H1 (cell line): ENCODE measurements around the gene BCAS3. TPM values are rescaled to one million over a fixed set of nuclear protein-coding genes. Genes with fewer than 3 reads are reported as not detected.

ENCODE experiments used
- CTCF ChIA-PET: fragments of 300-600 bp; sonication (Branson Sonifier 250); formaldehyde crosslinking; loops from one replicate; lab custom pipeline; 2021; ENCODE audit not compliant: partially characterized antibody; lab: Charles Lee
- POLR2A ChIA-PET: fragments of 300-600 bp; sonication (Branson Sonifier 250); formaldehyde crosslinking; loops from one replicate; lab custom pipeline; 2021; ENCODE audit warnings: inconsistent platforms; ENCODE audit not compliant: partially characterized antibody; lab: Charles Lee
- DNase-seq, 2 experiments: peaks; one replicate each; pipeline versions ENCODE4 v3.0.0 to v3.0.0-alpha.2; 2010 to 2022; ENCODE audit warnings: low spot score in 2 of 2, low read depth in 1 of 2, mixed read lengths in 1 of 2
- FAIRE-seq: peaks from 2 replicates; lab custom pipeline; 2011; peaks lifted over from hg19 to GRCh38; lab: Jason Lieb, UNC
- H2AFZ ChIP-seq: 2 replicates; pipeline ENCODE4 v1.8.1; 2012; ENCODE audit warnings: low read length, inconsistent platforms
- H2AK5ac ChIP-seq: 2 replicates; pipeline ENCODE4 v1.6.1; 2013; ENCODE audit warnings: low read depth, low read length
- H2BK120ac ChIP-seq: replicated peaks from 2 replicates; pipeline ENCODE3; 2013; ENCODE audit warnings: low read depth, low read length, inconsistent platforms
- H2BK12ac ChIP-seq: 2 replicates; pipeline ENCODE4 v1.6.1; 2013; ENCODE audit warnings: low read depth, low read length
- H2BK15ac ChIP-seq: 2 replicates; pipeline ENCODE4 v1.6.1; 2013; ENCODE audit warnings: low read length
- H2BK20ac ChIP-seq: 2 replicates; pipeline ENCODE4 v1.6.1; 2013; ENCODE audit warnings: low read length
- H2BK5ac ChIP-seq: 2 replicates; pipeline ENCODE4 v1.6.1; 2013; ENCODE audit warnings: low read depth, low read length
- H3K14ac ChIP-seq: 2 replicates; pipeline ENCODE4 v1.6.1; 2013; ENCODE audit warnings: inconsistent platforms; ENCODE audit not compliant: insufficient read length
- H3K18ac ChIP-seq: 2 replicates; pipeline ENCODE4 v1.6.1; 2013; ENCODE audit warnings: low read length; ENCODE audit errors: extremely low read depth
- H3K23ac ChIP-seq: 2 replicates; pipeline ENCODE4 v1.6.1; 2013; ENCODE audit warnings: inconsistent platforms; ENCODE audit not compliant: insufficient read length
- H3K23me2 ChIP-seq: 2 replicates; pipeline ENCODE4 v1.6.1; 2013; ENCODE audit warnings: low read depth, low read length
- H3K27ac ChIP-seq: 2 replicates; pipeline ENCODE4 v1.6.1; 2011; ENCODE audit warnings: low read depth, low read length, inconsistent platforms
- H3K27me3 ChIP-seq, 4 experiments: replicated peaks in 1 of 4; 1 replicate in 1 of 4; 2 replicates in 3 of 4; pipeline versions ENCODE4 v1.6.1 to v1.8.1; 2011 to 2013; ENCODE audit warnings: low read length in 3 of 4, mild to moderate bottlenecking in 3 of 4, inconsistent platforms in 2 of 4, mixed read lengths in 2 of 4, moderate library complexity in 1 of 4; ENCODE audit not compliant: control insufficient read depth in 3 of 4, insufficient read depth in 3 of 4; ENCODE audit errors: extremely low read depth in 1 of 4
- H3K36me3 ChIP-seq, 4 experiments: 2 replicates each; pipeline versions ENCODE4 v1.6.1 to v1.8.1; 2011 to 2013; ENCODE audit warnings: mild to moderate bottlenecking in 4 of 4, low read length in 3 of 4, moderate library complexity in 2 of 4, control low read depth in 1 of 4, inconsistent platforms in 1 of 4; ENCODE audit not compliant: insufficient read depth in 4 of 4, control insufficient read depth in 2 of 4
- H3K4ac ChIP-seq: replicated peaks from 2 replicates; pipeline ENCODE3; 2013; ENCODE audit warnings: low read length, low read depth, mixed read lengths, inconsistent platforms; ENCODE audit not compliant: insufficient read length
- H3K4me1 ChIP-seq, 4 experiments: replicated peaks in 1 of 4; 1 replicate in 1 of 4; 2 replicates in 3 of 4; pipeline versions ENCODE4 v1.6.1 to v1.8.1; 2011 to 2013; ENCODE audit warnings: low read length in 3 of 4, inconsistent platforms in 2 of 4, mixed read lengths in 1 of 4; ENCODE audit not compliant: insufficient read depth in 4 of 4, control insufficient read depth in 3 of 4
- H3K4me2 ChIP-seq, 2 experiments: 2 replicates each; pipeline versions ENCODE4 v1.6.1 to v1.8.1; 2011 to 2013; ENCODE audit warnings: low read depth in 2 of 2, low read length in 2 of 2, control low read depth in 1 of 2, inconsistent platforms in 1 of 2, mild to moderate bottlenecking in 1 of 2; ENCODE audit not compliant: insufficient read depth in 1 of 2
- H3K4me3 ChIP-seq, 4 experiments: fragments of 200-600, 300-600 bp in 1 of 4; sonication (generic), shearing (Covaris generic), sonication (Bioruptor Twin) in 1 of 4; 2 replicates each; pipeline versions ENCODE4 v1.5.1 to v1.8.1; 2011 to 2016; ENCODE audit warnings: low read length in 4 of 4, low read depth in 3 of 4, control low read depth in 2 of 4, inconsistent platforms in 2 of 4, mild to moderate bottlenecking in 2 of 4, mixed read lengths in 1 of 4, moderate library complexity in 1 of 4; ENCODE audit not compliant: insufficient read depth in 2 of 4; ENCODE audit errors: extremely low read depth in 1 of 4
- H3K56ac ChIP-seq: replicated peaks from 2 replicates; pipeline ENCODE3; 2013; ENCODE audit warnings: low read depth, mild to moderate bottlenecking, mixed read lengths, low read length, inconsistent platforms; ENCODE audit not compliant: insufficient read length
- H3K79me1 ChIP-seq: 2 replicates; pipeline ENCODE4 v1.6.1; 2013; ENCODE audit warnings: low read depth, low read length, control low read depth
- H3K79me2 ChIP-seq, 2 experiments: 2 replicates each; pipeline versions ENCODE4 v1.6.1 to v1.8.1; 2012 to 2013; ENCODE audit warnings: low read length in 2 of 2, mild to moderate bottlenecking in 2 of 2, inconsistent platforms in 1 of 2; ENCODE audit not compliant: insufficient read depth in 2 of 2, control insufficient read depth in 1 of 2
- H3K9ac ChIP-seq, 4 experiments: replicated peaks in 1 of 4; 1 replicate in 1 of 4; 2 replicates in 3 of 4; pipeline versions ENCODE4 v1.6.1 to v1.8.1; 2011 to 2013; ENCODE audit warnings: low read depth in 3 of 4, low read length in 3 of 4, control low read depth in 2 of 4, mild to moderate bottlenecking in 2 of 4, moderate library complexity in 2 of 4, inconsistent platforms in 1 of 4; ENCODE audit errors: extremely low read depth in 1 of 4
- H3K9me3 ChIP-seq, 2 experiments: 2 replicates each; pipeline versions ENCODE4 v1.6.1 to v1.8.1; 2012 to 2013; ENCODE audit warnings: mild to moderate bottlenecking in 2 of 2, moderate library complexity in 2 of 2, control low read depth in 1 of 2, inconsistent platforms in 1 of 2, low read depth in 1 of 2, low read length in 1 of 2, mixed read lengths in 1 of 2; ENCODE audit not compliant: insufficient read depth in 2 of 2
- H4K20me1 ChIP-seq, 2 experiments: replicated peaks in 1 of 2; 2 replicates each; pipeline versions ENCODE3 to v1.8.1; 2011 to 2013; ENCODE audit warnings: inconsistent platforms in 2 of 2, low read length in 2 of 2, mild to moderate bottlenecking in 1 of 2; ENCODE audit not compliant: insufficient read depth in 2 of 2, control insufficient read depth in 1 of 2
- H4K5ac ChIP-seq: 2 replicates; pipeline ENCODE4 v1.6.1; 2013; ENCODE audit warnings: low read length, low read depth, mixed read lengths, inconsistent platforms; ENCODE audit not compliant: insufficient read length
- H4K8ac ChIP-seq: 2 replicates; pipeline ENCODE4 v1.8.0; 2013; ENCODE audit warnings: mild to moderate bottlenecking, moderate library complexity, low read length, inconsistent platforms; ENCODE audit not compliant: insufficient read depth; ENCODE audit errors: extremely low read depth
- H4K91ac ChIP-seq: replicated peaks from 2 replicates; pipeline ENCODE3; 2013; ENCODE audit warnings: low read length, mixed read lengths, inconsistent platforms; ENCODE audit not compliant: insufficient read length
- CBX8 ChIP-seq: fragments of 300-800, 300-1000 bp; sonication (generic); IDR thresholded peaks from 2 replicates; pipeline ENCODE4 v1.7.1; 2016; ENCODE audit warnings: low read depth, low read length, borderline replicate concordance
- CEBPB ChIP-seq: IDR thresholded peaks from 2 replicates; pipeline ENCODE4 v1.6.1; 2012; ENCODE audit warnings: low read depth, low read length
- EP300 ChIP-seq, 2 experiments: IDR thresholded peaks; 1 replicate in 1 of 2; 2 replicates in 1 of 2; pipeline ENCODE4 v1.6.1; 2011 to 2012; ENCODE audit warnings: low read depth in 2 of 2, low read length in 2 of 2, mild to moderate bottlenecking in 2 of 2, borderline replicate concordance in 1 of 2, inconsistent platforms in 1 of 2, moderate library complexity in 1 of 2
- EZH2 ChIP-seq: fragments of 200-600 bp; sonication (generic); IDR thresholded peaks from 2 replicates; pipeline ENCODE4 v1.7.1; 2012; ENCODE audit warnings: low read depth, mild to moderate bottlenecking, moderate library complexity, low read length, inconsistent platforms; ENCODE audit not compliant: severe bottlenecking
- GABPA ChIP-seq: IDR thresholded peaks from 2 replicates; pipeline ENCODE4 v1.6.1; 2011; ENCODE audit warnings: mild to moderate bottlenecking, low read length, moderate library complexity, borderline replicate concordance; ENCODE audit not compliant: insufficient read depth
- SP4 ChIP-seq: IDR thresholded peaks from 2 replicates; pipeline ENCODE4 v1.6.1; 2012; ENCODE audit warnings: low read length, inconsistent platforms
- SUZ12 ChIP-seq: fragments of 200-600 bp; sonication (generic); IDR thresholded peaks from 2 replicates; pipeline ENCODE4 v1.6.1; 2012; ENCODE audit warnings: mild to moderate bottlenecking, inconsistent platforms, low read length, moderate library complexity, mixed read lengths
- WGBS, 2 experiments: shearing (Covaris generic) in 1 of 2; methylation state at CpG; one replicate each; pipeline versions ENCODE4 v1.1.6 to v1.1.7; 2013 to 2015; ENCODE audit warnings: low lambda C conversion rate in 2 of 2, mixed read lengths in 2 of 2, inconsistent platforms in 1 of 2, low coverage in 1 of 2, missing lambda C conversion rate in 1 of 2; ENCODE audit not compliant: insufficient replicate concordance in 2 of 2, insufficient coverage in 1 of 2, insufficient read length in 1 of 2; ENCODE audit errors: extremely low coverage in 1 of 2, missing lambda C conversion rate in 1 of 2; 5-methylcytosine and 5-hydroxymethylcytosine counted together
- polyA plus RNA-seq, 7 experiments: library from polyadenylated mRNA; depleted of rRNA in 3 of 7; stranded (reverse) in 5 of 7; unstranded in 2 of 7; fragments of >200 nt in 5 of 7; fragments of 200-250 nt in 2 of 7; gene quantifications; 1 replicate in 5 of 7; 2 replicates in 1 of 7; 4 replicates in 1 of 7; pipeline versions ENCODE4 v1.2.1 to v1.2.3, GENCODE V29; 2011 to 2013; ENCODE audit warnings: missing spikeins in 2 of 7, mixed read lengths in 2 of 7
- total RNA-seq: library from RNA; stranded (reverse); fragmentation: NEBNext Ultra II Directional; extraction: Animal tissue kit (Norgen Biotek cat#: 25700); gene quantifications from 2 replicates; pipeline ENCODE4 v1.2.1, GENCODE V29; 2021
- TF ChIP-seq, protein P1 (sequence below): IDR thresholded peaks from 2 replicates; pipeline ENCODE4 v1.6.1; 2012; ENCODE audit warnings: low read length, inconsistent platforms

Gene BCAS3
- total and polyA plus RNA-seq, 2 of the 8 experiments (the other 6 are each of a cell fraction or from before 2014, with no cell fraction given), result 9.9 to 13.3 TPM

DNA sequence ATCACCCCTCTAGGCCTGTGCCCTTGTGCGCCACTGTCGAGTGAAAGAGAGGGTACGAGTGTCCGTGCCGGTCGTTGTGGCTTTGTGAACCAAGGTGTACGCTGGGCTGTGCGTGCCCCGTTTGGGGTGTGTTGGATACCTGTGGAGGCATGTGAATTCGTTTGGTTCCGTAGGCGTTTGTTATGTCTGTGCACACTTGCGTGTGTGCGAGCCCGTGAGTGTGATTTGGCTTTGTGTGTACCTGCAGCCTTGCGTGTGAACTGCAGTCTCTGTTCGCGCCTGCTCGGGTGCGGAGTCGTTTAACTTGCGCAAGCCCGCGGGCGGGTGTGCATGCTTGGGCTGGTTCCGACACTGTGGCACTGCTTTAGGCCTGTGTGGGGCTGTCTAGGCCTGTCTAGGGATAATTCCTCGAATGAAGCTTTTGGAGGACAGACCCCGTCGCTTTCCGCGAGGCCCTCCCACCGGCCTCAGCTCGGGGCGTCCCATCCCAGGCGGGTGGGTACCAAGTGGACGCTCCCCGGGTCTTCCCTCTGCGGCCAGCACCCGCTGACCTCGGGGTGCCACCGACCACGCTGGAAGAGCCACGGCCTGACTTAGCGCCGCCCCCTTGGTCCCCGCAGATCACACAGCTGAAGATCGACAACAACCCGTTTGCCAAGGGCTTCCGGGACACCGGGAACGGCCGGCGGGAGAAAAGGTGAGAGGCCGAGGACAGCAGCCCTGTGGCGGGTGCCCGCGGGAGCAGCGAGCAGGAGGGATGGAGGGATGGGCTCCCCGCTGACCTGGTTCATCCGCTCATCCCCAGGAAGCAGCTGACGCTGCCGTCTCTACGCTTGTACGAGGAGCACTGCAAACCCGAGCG is 726.4 kb downstream of the BCAS3 start:
- Histone ChIP-seq H2BK20ac (peak overlapping the region; percentile 4), H3K27me3 (peaks cover 98 to 100% (median 99%) of the 10 kb centered on the region in 4 experiments), H2BK5ac (no peak overlapping the region), H4K8ac (peak overlapping the region; percentile 76; the same call in 1 of the 2 replicates), H3K79me2 (no peaks in the 10 kb centered on the region), H3K56ac (no peak overlapping the region), H3K27ac (no peak overlapping the region), H3K36me3 (peaks cover 0 to 18% (median 0%) of the 10 kb centered on the region in 4 experiments; a peak in 1 of 8 replicates), H3K4me2 (peak overlapping the region; percentile 63 to 65), H2BK120ac (no peak overlapping the region), H4K91ac (no peak overlapping the region), H3K9me3 (no peaks in the 10 kb centered on the region; a peak in 1 of 4 replicates), H2AFZ (no peak overlapping the region), H3K4me3 (peak overlapping the region in 3 of 4 experiments; percentile 3 to 49 (median 5); a peak in 4 of 8 replicates), H3K4me1 (peaks cover 0 to 40% (median 27%) of the 10 kb centered on the region in 4 experiments; a peak in 6 of 7 replicates), H4K20me1 (peaks cover 43 to 44% of the 10 kb centered on the region in 2 experiments), H3K14ac (no peak overlapping the region), H3K23me2 (peaks cover 2% of the 10 kb centered on the region; the same call in 1 of the 2 replicates), H3K9ac (no peak overlapping the region), H3K4ac (no peak overlapping the region), H4K5ac (no peak overlapping the region), H2BK15ac (peak overlapping the region; percentile 1; the same call in 1 of the 2 replicates), H2AK5ac (peak overlapping the region; percentile 24; the same call in 1 of the 2 replicates), H3K23ac (no peak overlapping the region), H3K79me1 (no peaks in the 10 kb centered on the region), H3K18ac (no peak overlapping the region; the same call in 1 of the 2 replicates), H2BK12ac (peak overlapping the region; percentile 96)
- CTCF ChIA-PET, result interaction anchor here (0.8 to 6.8 kb wide), 8 partner anchors 8 to 432 kb away, joined by 4 to 31 read pairs (median 4); no protein-coding TSS in a partner anchor
- WGBS, 2 experiments, result 4% methylated on average over 55 of the region's 66 CpGs; no CpG with 5 or more reads in 1 of the 2 experiments
- DNase-seq (peak in 1 of 2 experiments; percentile 63), FAIRE-seq (no peak)
- POLR2A ChIA-PET, result interaction anchor here (0.6 to 1.4 kb wide), 5 partner anchors 8 to 55 kb away, joined by 3 to 5 read pairs (median 3); no protein-coding TSS in a partner anchor
- TF ChIP-seq, protein P1, sequence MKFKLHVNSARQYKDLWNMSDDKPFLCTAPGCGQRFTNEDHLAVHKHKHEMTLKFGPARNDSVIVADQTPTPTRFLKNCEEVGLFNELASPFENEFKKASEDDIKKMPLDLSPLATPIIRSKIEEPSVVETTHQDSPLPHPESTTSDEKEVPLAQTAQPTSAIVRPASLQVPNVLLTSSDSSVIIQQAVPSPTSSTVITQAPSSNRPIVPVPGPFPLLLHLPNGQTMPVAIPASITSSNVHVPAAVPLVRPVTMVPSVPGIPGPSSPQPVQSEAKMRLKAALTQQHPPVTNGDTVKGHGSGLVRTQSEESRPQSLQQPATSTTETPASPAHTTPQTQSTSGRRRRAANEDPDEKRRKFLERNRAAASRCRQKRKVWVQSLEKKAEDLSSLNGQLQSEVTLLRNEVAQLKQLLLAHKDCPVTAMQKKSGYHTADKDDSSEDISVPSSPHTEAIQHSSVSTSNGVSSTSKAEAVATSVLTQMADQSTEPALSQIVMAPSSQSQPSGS, result no peak
- no peak for TF ChIP-seq SP4
- TF ChIP-seq EZH2, result peak; percentile 79
- TF ChIP-seq CBX8, result peak; percentile 96; the same call in 1 of the 2 replicates
- no peak for TF ChIP-seq EP300 (IDR thresholded peaks at IDR 0.05; ENCODE audit: borderline replicate concordance in 1 of 2, low read depth in 2 of 2, low read length in 2 of 2)
- TF ChIP-seq SUZ12, result peak; percentile 77
- TF ChIP-seq GABPA, result no peak
- 0 out of 2 replicates have a peak, but pooled peaks have one; percentile 26 for TF ChIP-seq CEBPB
